Thyroid gland (tissue), 4 donors: Measurements from ENCODE around the gene RNF213. TPM values are rescaled to one million over a fixed set of nuclear protein-coding genes. Genes with fewer than 3 reads are reported as not detected.

ENCODE experiments used
- DNase-seq, 2 donors: peaks; one replicate each; pipeline ENCODE4 v3.0.0-alpha.2; 2019
- H3K27ac ChIP-seq, 3 donors: fragments of 200-600 bp; sonication (generic); 1 replicate in 2 of 3; 2 replicates in 1 of 3; pipeline ENCODE4 v1.5.1; 2016 to 2019; ENCODE audit warnings: mild to moderate bottlenecking in 1 of 3, moderate library complexity in 1 of 3
- H3K27me3 ChIP-seq: fragments of 200-600 bp; sonication (generic); one replicate; pipeline ENCODE4 v1.5.1; 2019
- H3K36me3 ChIP-seq, 2 donors: fragments of 200-600 bp; sonication (generic); one replicate each; pipeline ENCODE4 v1.5.1; 2016 to 2019
- H3K4me1 ChIP-seq, 2 donors: fragments of 200-600 bp; sonication (generic); one replicate each; pipeline ENCODE4 v1.5.1; 2017 to 2019
- H3K4me3 ChIP-seq, 3 donors: fragments of 200-600 bp; sonication (generic); replicated peaks in 1 of 3; 1 replicate in 2 of 3; 2 replicates in 1 of 3; pipeline ENCODE4 v1.5.1; 2016; ENCODE audit warnings: mild to moderate bottlenecking in 1 of 3
- H3K9me3 ChIP-seq: fragments of 200-600 bp; sonication (generic); one replicate; pipeline ENCODE4 v1.5.1; 2017
- CTCF ChIP-seq, 6 experiments: fragments of 200-600 bp in 3 of 6; fragments of 450-650 bp in 3 of 6; sonication (generic) in 3 of 6; IDR thresholded peaks; one replicate each; pipeline ENCODE4 v1.5.1; 2016 to 2019; ENCODE audit warnings: antibody characterized with exemption in 6 of 6, mild to moderate bottlenecking in 2 of 6, inconsistent platforms in 1 of 6, moderate library complexity in 1 of 6
- POLR2A ChIP-seq, 2 donors: fragments of 450-650 bp; IDR thresholded peaks; one replicate each; pipeline ENCODE4 v1.6.1; 2017; ENCODE audit warnings: antibody characterized with exemption in 2 of 2, mild to moderate bottlenecking in 2 of 2, moderate library complexity in 1 of 2
- WGBS, 2 donors: methylation state at CpG; one replicate each; pipeline ENCODE4 v1.1.5; 2017; 5-methylcytosine and 5-hydroxymethylcytosine counted together
- intact Hi-C: fragments of 100-400 bp; cut with DNase I; formaldehyde crosslinking; loops from one replicate; pipeline ENCODE4 v1.15.1; 2023
- total RNA-seq, 4 donors: library from RNA; depleted of rRNA; stranded (reverse); fragments of >200 nt; gene quantifications; one replicate each; pipeline ENCODE4 v1.2.3, GENCODE V29; 2016

RNF213 gene
- total RNA-seq, 4 donors from 2014 or later: 107 to 245 (median 187) TPM

DNA sequence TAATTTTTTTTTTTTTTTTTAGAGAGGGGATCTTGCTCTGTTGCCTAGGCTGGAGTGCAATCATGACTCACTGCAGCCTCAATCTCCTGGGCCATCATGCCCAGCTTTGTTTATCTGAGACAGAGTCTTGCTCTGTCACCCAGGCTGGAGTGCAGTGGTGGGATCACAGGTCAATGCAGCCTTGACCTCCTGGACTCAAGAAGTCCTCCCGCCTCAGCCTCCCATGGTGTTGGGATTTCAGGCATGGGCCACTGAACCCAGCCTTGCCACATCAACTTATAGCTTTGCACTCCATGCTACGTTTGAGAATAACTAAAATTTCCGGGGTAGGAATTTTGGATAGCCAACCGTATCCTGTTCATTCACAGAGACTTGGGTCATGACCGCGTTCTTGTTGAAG lies 30.6 kb downstream of the RNF213 start:
- H3K36me3 ChIP-seq: peaks cover 78 to 84% of the 10 kb centered on the region in 2 donors
- H3K27ac ChIP-seq: no peak overlapping the region
- TF ChIP-seq POLR2A (IDR thresholded peaks at IDR 0.05) (no peak), CTCF (IDR thresholded peaks at IDR 0.05) (no peak)
- WGBS, 2 donors: 98 to 100% methylated on average over 6 of the region's 6 CpGs
- no peak for DNase-seq
- no peak overlapping the region for H3K4me3 ChIP-seq
- no peaks in the 10 kb centered on the region for H3K4me1 ChIP-seq
- intact Hi-C loops: no loop called here
- H3K9me3 ChIP-seq: no peaks in the 10 kb centered on the region
- H3K27me3 ChIP-seq: no peaks in the 10 kb centered on the region

DNA sequence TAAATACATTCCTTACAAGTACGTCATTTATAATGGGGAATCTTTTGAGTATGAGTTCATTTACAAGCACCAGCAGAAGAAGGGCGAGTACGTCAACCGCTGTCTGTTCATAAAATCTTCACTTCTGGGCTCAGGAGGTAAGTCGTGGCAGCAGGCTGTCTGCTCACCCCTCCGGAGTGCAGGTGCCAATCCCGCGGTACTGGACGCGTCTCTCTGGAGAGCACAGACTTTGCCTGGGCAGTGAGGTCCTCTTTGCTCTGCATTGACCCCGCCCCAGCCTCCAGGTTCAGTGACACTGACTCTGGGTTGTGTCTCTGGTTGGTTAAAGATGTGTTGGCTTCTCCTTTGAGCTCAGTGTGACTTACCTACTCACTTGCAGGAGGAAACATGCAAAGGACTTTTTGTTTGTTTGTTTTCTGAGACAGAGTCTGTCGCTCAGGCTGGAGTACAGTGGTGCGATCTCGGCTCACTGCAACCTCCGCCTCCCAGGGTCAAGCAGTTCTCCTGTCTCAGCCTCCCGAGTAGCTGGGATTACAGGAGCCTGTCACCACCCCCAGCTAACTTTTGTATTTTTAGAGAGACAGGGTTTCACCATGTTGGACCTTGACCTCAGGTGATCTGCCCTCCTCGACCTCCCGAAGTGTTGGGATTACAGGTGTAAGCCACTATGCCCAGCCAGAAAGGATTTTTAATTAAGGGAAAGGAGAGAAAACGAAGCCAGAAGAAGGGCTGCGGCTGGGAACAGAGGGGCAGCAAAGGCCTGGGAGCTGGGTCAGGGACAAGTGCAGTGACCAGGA lies 31.2 kb downstream of the RNF213 start:
- Histone ChIP-seq H3K27me3 (no peaks in the 10 kb centered on the region), H3K36me3 (peaks cover 84 to 91% of the 10 kb centered on the region in 2 donors), H3K4me3 (no peak overlapping the region), H3K9me3 (no peaks in the 10 kb centered on the region), H3K27ac (no peak overlapping the region), H3K4me1 (no peaks in the 10 kb centered on the region)
- intact Hi-C loops: no loop called here
- WGBS, 2 donors: 94 to 98% methylated on average over 20 of the region's 20 CpGs
- no peak for TF ChIP-seq CTCF (IDR thresholded peaks at IDR 0.05)
- TF ChIP-seq POLR2A (IDR thresholded peaks at IDR 0.05): no peak
- DNase-seq: no peak

GRCh38 chr17:80292521-80292971 lies 31.9 kb downstream of the RNF213 start:
- intact Hi-C loops: no loop called here
- Histone ChIP-seq H3K4me3 (no peak overlapping the region), H3K4me1 (no peaks in the 10 kb centered on the region), H3K36me3 (peaks cover 85 to 93% of the 10 kb centered on the region in 2 donors), H3K27ac (no peak overlapping the region), H3K9me3 (no peaks in the 10 kb centered on the region), H3K27me3 (no peaks in the 10 kb centered on the region)
- 90 to 91% methylated on average over 10 of the region's 10 CpGs for WGBS, 2 donors
- no peak for DNase-seq
- TF ChIP-seq CTCF (IDR thresholded peaks at IDR 0.05) (no peak), POLR2A (IDR thresholded peaks at IDR 0.05) (no peak)

DNA sequence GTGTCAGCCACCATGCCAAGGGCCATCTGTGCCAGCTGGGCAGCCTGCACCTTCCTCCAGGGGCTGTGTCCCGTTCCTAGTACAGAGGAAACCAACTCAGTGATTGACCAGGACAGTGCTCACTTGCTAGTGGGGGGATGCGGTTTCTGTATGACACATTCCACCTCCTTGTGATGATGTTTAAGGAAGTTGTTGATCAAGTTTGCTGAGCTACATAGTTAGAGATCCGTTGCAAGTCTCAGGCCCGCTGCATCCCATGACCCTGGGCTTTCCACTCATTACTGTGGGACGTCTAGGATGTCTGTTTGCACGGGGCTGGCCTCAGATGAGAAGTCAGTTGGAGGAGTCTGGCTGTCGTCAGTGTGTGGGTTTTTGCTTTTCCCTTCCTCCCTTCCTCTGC lies 33.6 kb downstream of the RNF213 start:
- intact Hi-C loops: no loop called here
- Histone ChIP-seq H3K4me1 (no peaks in the 10 kb centered on the region), H3K4me3 (no peak overlapping the region), H3K27me3 (no peaks in the 10 kb centered on the region), H3K27ac (no peak overlapping the region), H3K9me3 (no peaks in the 10 kb centered on the region), H3K36me3 (peaks cover 89 to 91% of the 10 kb centered on the region in 2 donors)
- DNase-seq: no peak
- TF ChIP-seq CTCF (IDR thresholded peaks at IDR 0.05): no peak
- TF ChIP-seq POLR2A (IDR thresholded peaks at IDR 0.05): no peak
- WGBS, 2 donors: 86 to 92% methylated on average over 5 to 7 of the region's 7 CpGs

DNA sequence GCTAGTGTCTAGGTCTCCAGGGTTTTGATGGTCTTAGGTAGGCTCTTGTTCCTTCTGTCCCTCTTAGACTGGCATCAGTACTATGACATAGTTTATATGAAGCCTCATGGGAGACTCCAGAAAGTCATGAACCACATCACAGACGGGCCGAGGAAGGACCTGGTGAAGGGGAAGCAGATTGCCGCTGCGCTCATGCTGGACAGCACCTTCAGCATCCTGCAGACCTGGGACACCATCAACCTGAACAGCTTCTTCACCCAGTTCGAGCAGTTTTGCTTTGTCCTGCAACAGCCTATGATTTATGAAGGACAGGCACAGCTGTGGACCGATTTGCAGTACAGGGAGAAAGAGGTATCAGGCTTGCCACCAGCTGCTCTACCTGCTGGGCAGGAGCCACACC lies 34.0 kb downstream of the RNF213 start:
- Histone ChIP-seq H3K4me3 (no peak overlapping the region), H3K36me3 (peaks cover 89 to 91% of the 10 kb centered on the region in 2 donors), H3K27ac (no peak overlapping the region), H3K27me3 (no peaks in the 10 kb centered on the region), H3K9me3 (no peaks in the 10 kb centered on the region), H3K4me1 (no peaks in the 10 kb centered on the region)
- no peak for TF ChIP-seq POLR2A (IDR thresholded peaks at IDR 0.05)
- TF ChIP-seq CTCF (IDR thresholded peaks at IDR 0.05): no peak
- no peak for DNase-seq
- 95 to 97% methylated on average over 6 of the region's 6 CpGs for WGBS, 2 donors
- intact Hi-C loops: no loop called here
